Mesenchymal stem cell (in vitro differentiated cells and primary cell): ENCODE data around the gene RYK.

Experiments
- DNase-seq: peaks from one replicate; pipeline ENCODE4 v3.0.0-alpha.2; 2013
- H2AFZ ChIP-seq: one replicate; pipeline ENCODE4 v1.6.1; 2013; ENCODE audit warnings: low read depth, mild to moderate bottlenecking, control low read depth, inconsistent platforms, low read length, moderate library complexity
- H2AK5ac ChIP-seq: 2 replicates; pipeline ENCODE4 v1.6.1; 2013; ENCODE audit warnings: low read length, moderate library complexity, mild to moderate bottlenecking, inconsistent platforms; ENCODE audit not compliant: severe bottlenecking
- H2BK120ac ChIP-seq: one replicate; pipeline ENCODE4 v1.6.1; 2013; ENCODE audit warnings: low read depth, mild to moderate bottlenecking, inconsistent platforms, low read length, moderate library complexity
- H2BK12ac ChIP-seq, 2 experiments: one replicate each; pipeline ENCODE4 v1.6.1; 2013; ENCODE audit warnings: inconsistent platforms in 2 of 2, low read length in 2 of 2, mild to moderate bottlenecking in 2 of 2, moderate library complexity in 2 of 2, control low read depth in 1 of 2
- H2BK15ac ChIP-seq: one replicate; pipeline ENCODE4 v1.6.1; 2013; ENCODE audit warnings: mild to moderate bottlenecking, low read depth, inconsistent platforms; ENCODE audit not compliant: poor library complexity, severe bottlenecking
- H2BK5ac ChIP-seq: 2 replicates; pipeline ENCODE4 v1.6.1; 2013; ENCODE audit warnings: low read depth, mild to moderate bottlenecking, low read length, control low read depth, inconsistent platforms; ENCODE audit not compliant: poor library complexity, severe bottlenecking
- H3K14ac ChIP-seq, 2 experiments: one replicate each; pipeline ENCODE4 v1.6.1; 2013; ENCODE audit warnings: inconsistent platforms in 2 of 2, low read length in 2 of 2, control low read depth in 1 of 2, mild to moderate bottlenecking in 1 of 2, moderate library complexity in 1 of 2
- H3K18ac ChIP-seq, 2 experiments: one replicate each; pipeline ENCODE4 v1.6.1; 2013; ENCODE audit warnings: inconsistent platforms in 2 of 2, low read length in 2 of 2, control low read depth in 1 of 2, low read depth in 1 of 2, mild to moderate bottlenecking in 1 of 2
- H3K23ac ChIP-seq, 2 experiments: one replicate each; pipeline ENCODE4 v1.6.1; 2013; ENCODE audit warnings: inconsistent platforms in 2 of 2, low read length in 2 of 2, mild to moderate bottlenecking in 2 of 2, moderate library complexity in 2 of 2, control low read depth in 1 of 2
- H3K27ac ChIP-seq: 2 replicates; pipeline ENCODE4 v1.5.1; 2013; ENCODE audit warnings: mild to moderate bottlenecking, moderate library complexity, low read length, control low read depth, inconsistent platforms; ENCODE audit not compliant: poor library complexity, severe bottlenecking
- H3K27me3 ChIP-seq, 2 experiments: 2 replicates each; pipeline versions ENCODE4 v1.6.1 to v1.7.0; 2013; ENCODE audit warnings: low read length in 2 of 2, mild to moderate bottlenecking in 2 of 2, moderate library complexity in 2 of 2, control low read depth in 1 of 2, inconsistent platforms in 1 of 2; ENCODE audit not compliant: control insufficient read depth in 1 of 2, insufficient read depth in 1 of 2
- H3K36me3 ChIP-seq, 2 experiments: 2 replicates each; pipeline versions ENCODE4 v1.6.1 to v1.7.0; 2013; ENCODE audit warnings: low read length in 2 of 2, control low read depth in 1 of 2, inconsistent platforms in 1 of 2, low read depth in 1 of 2, mild to moderate bottlenecking in 1 of 2; ENCODE audit not compliant: insufficient read depth in 2 of 2, control insufficient read depth in 1 of 2
- H3K4ac ChIP-seq, 2 experiments: one replicate each; pipeline ENCODE4 v1.6.1; 2013; ENCODE audit warnings: inconsistent platforms in 2 of 2, low read length in 2 of 2, mild to moderate bottlenecking in 2 of 2, moderate library complexity in 2 of 2, control low read depth in 1 of 2, low read depth in 1 of 2
- H3K4me1 ChIP-seq: 2 replicates; pipeline ENCODE4 v1.6.1; 2013; ENCODE audit warnings: low read depth, low read length, control low read depth; ENCODE audit not compliant: control insufficient read depth, insufficient read depth
- H3K4me2 ChIP-seq: 2 replicates; pipeline ENCODE4 v1.6.1; 2013; ENCODE audit warnings: low read length, mild to moderate bottlenecking, inconsistent platforms; ENCODE audit not compliant: poor library complexity, severe bottlenecking
- H3K4me3 ChIP-seq, 2 experiments: 2 replicates each; pipeline versions ENCODE4 v1.5.1 to v1.7.0; 2013; ENCODE audit warnings: low read length in 2 of 2, mild to moderate bottlenecking in 2 of 2, control low read depth in 1 of 2, low read depth in 1 of 2; ENCODE audit not compliant: insufficient read depth in 1 of 2
- H3K79me1 ChIP-seq: replicated peaks from 2 replicates; pipeline ENCODE4 v1.6.1; 2013; ENCODE audit warnings: mild to moderate bottlenecking, control low read depth, low read length, inconsistent platforms; ENCODE audit not compliant: poor library complexity, severe bottlenecking
- H3K9ac ChIP-seq: 2 replicates; pipeline ENCODE4 v1.7.0; 2013; ENCODE audit warnings: mild to moderate bottlenecking, low read length, moderate library complexity
- H3K9me3 ChIP-seq: 2 replicates; pipeline ENCODE4 v1.7.0; 2013; ENCODE audit warnings: mild to moderate bottlenecking, low read length; ENCODE audit not compliant: control insufficient read depth
- H4K8ac ChIP-seq: one replicate; pipeline ENCODE4 v1.6.1; 2013; ENCODE audit warnings: inconsistent platforms, mild to moderate bottlenecking, low read length, moderate library complexity
- H4K91ac ChIP-seq: one replicate; pipeline ENCODE4 v1.6.1; 2013; ENCODE audit warnings: mild to moderate bottlenecking, low read length, inconsistent platforms
- WGBS: methylation state at CpG from one replicate; pipeline ENCODE4 v1.1.7; 2013; ENCODE audit warnings: mixed read lengths; 5-methylcytosine and 5-hydroxymethylcytosine counted together

RYK gene

DNA sequence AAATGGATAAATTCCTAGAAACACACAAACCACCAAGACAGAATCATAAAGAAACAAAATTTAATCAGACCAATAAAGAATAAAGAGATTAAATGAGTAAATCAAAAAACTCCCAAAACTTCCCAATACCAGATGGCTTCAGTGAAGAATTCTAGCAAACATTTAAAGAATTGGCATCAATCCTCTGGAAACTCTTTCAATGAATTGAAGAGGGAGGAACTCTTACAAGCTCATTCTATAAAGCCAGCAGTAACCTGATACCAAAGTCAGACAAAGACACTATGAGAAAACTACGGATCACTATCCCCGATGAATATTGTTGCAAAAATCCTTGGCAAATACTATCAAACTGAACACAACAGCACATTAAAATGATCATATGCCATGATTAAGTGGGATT is 139.0 kb downstream of the RYK start:
- Histone ChIP-seq H3K14ac (no peak overlapping the region), H3K27me3 (no peaks in the 10 kb centered on the region), H2AK5ac (no peak overlapping the region), H2AFZ (no peak overlapping the region), H3K4ac (no peak overlapping the region), H3K23ac (no peak overlapping the region), H3K4me3 (no peak overlapping the region), H3K27ac (no peak overlapping the region), H4K8ac (no peak overlapping the region), H3K79me1 (no peaks in the 10 kb centered on the region), H2BK5ac (no peak overlapping the region), H2BK12ac (no peak overlapping the region), H3K9ac (no peak overlapping the region), H3K9me3 (peaks cover 4% of the 10 kb centered on the region), H3K36me3 (no peaks in the 10 kb centered on the region), H3K4me2 (no peak overlapping the region), H4K91ac (no peak overlapping the region), H2BK120ac (no peak overlapping the region), H3K4me1 (no peaks in the 10 kb centered on the region), H3K18ac (no peak overlapping the region), H2BK15ac (no peak overlapping the region)
- DNase-seq, result no peak
- WGBS, result no CpG with 5 or more reads among the region's 2 CpGs

DNA sequence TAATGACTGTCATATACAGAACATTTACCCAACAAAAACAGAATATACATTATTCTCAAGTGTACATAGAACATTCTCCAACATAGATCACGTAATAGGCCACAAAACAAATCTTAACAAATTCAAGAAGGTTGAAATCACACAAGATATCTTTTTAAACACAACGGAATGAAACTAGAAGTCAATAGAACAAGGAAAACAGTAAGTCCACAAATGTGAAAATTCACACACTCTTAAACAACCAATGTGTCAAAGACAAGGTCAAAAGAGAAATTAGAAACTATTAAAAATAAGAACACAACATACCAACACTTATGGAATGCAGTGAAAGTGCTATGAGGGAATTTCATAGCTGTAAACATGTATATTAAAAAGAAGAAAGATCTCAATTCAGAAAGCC is 139.7 kb downstream of the RYK start:
- Histone ChIP-seq H4K8ac (no peak overlapping the region), H3K79me1 (no peaks in the 10 kb centered on the region), H3K14ac (no peak overlapping the region), H3K27me3 (no peaks in the 10 kb centered on the region), H3K9ac (no peak overlapping the region), H3K4me3 (no peak overlapping the region), H3K18ac (no peak overlapping the region), H3K23ac (no peak overlapping the region), H2BK120ac (no peak overlapping the region), H3K4ac (no peak overlapping the region), H2AFZ (no peak overlapping the region), H3K4me2 (no peak overlapping the region), H2BK12ac (no peak overlapping the region), H3K4me1 (no peaks in the 10 kb centered on the region), H3K9me3 (peaks cover 4% of the 10 kb centered on the region), H3K36me3 (no peaks in the 10 kb centered on the region), H2BK15ac (no peak overlapping the region), H3K27ac (no peak overlapping the region), H2BK5ac (no peak overlapping the region), H4K91ac (no peak overlapping the region), H2AK5ac (no peak overlapping the region)
- 81% methylated on average over 2 of the region's 2 CpGs for WGBS
- no peak for DNase-seq
